GM19328 (cell line): Measurements from ENCODE around the gene ITGAE.
"Not testable (repeated sequence)": the region's sequence is repeated elsewhere in the genome, so short reads cannot be mapped to it uniquely, and the experiment has no call there.

Source experiments
- ATAC-seq: cut with Tn5 transposase; IDR thresholded peaks from one replicate; pipeline ENCODE4 v1.9.1; 2021; ENCODE audit warnings: mild to moderate bottlenecking, moderate library complexity; ENCODE audit not compliant: unreplicated experiment

The ITGAE gene

GRCh38 chr17:3800362-3801271 lies at the start of gene ITGAE:
Gene ITGAE, minus strand, starts transcription at chr17:3801188. Its CDS starts 44 bp downstream, at chr17:3801144.
- no peak for ATAC-seq

GRCh38 chr17:3848229-3848835 lies 47.3 kb upstream of the ITGAE start:
- no peak for ATAC-seq

GRCh38 chr17:3847165-3847670 lies 46.2 kb upstream of the ITGAE start:
- ATAC-seq: no peak

- ATAC-seq: no peak
These were observed 45.6 kb upstream of the ITGAE start for GRCh38 chr17:3846437-3847164.

GRCh38 chr17:3845621-3846436 lies 44.8 kb upstream of the ITGAE start, which contains the start of gene NCBP3:
Gene NCBP3, minus strand, starts transcription at chr17:3846246. Its CDS starts 23 bp downstream, at chr17:3846223.
- peak; percentile 88 for ATAC-seq

- ATAC-seq: no peak
These were observed 44.3 kb upstream of the ITGAE start for GRCh38 chr17:3845291-3845620.

- ATAC-seq: not testable (repeated sequence)
These were observed 43.6 kb upstream of the ITGAE start for GRCh38 chr17:3844556-3844955.

- no peak for ATAC-seq
These were observed 43.0 kb upstream of the ITGAE start for GRCh38 chr17:3843935-3844516.

- ATAC-seq: no peak
These were observed 37.2 kb upstream of the ITGAE start for GRCh38 chr17:3838206-3838605.

- ATAC-seq: no peak
These were observed 35.6 kb upstream of the ITGAE start for GRCh38 chr17:3836551-3836950.

GRCh38 chr17:3835410-3836229 lies 34.6 kb upstream of the ITGAE start:
- ATAC-seq: no peak

GRCh38 chr17:3834811-3835210 lies 33.8 kb upstream of the ITGAE start:
- no peak for ATAC-seq

GRCh38 chr17:3828852-3829232 lies 27.9 kb upstream of the ITGAE start:
- ATAC-seq: no peak

GRCh38 chr17:3828151-3828851 lies 27.3 kb upstream of the ITGAE start:
- ATAC-seq: no peak

GRCh38 chr17:3827124-3827773 lies 26.3 kb upstream of the ITGAE start:
- no peak for ATAC-seq

GRCh38 chr17:3826191-3826590 lies 25.2 kb upstream of the ITGAE start:
- no peak for ATAC-seq

- ATAC-seq: no peak
These were observed 20.1 kb upstream of the ITGAE start for GRCh38 chr17:3821101-3821500.

- ATAC-seq: no peak
These were observed 17.8 kb upstream of the ITGAE start for GRCh38 chr17:3818786-3819185.
